Kidney tubule cell (primary cell): ENCODE data around the gene FAM118A.
"Not testable (repeated sequence)": the region's sequence is repeated elsewhere in the genome, so short reads cannot be mapped to it uniquely, and the experiment has no call there.

Experiments
- DNase-seq: peaks from one replicate; pipeline ENCODE4 v3.0.0-alpha.2; 2018; ENCODE audit warnings: low spot score

FAM118A gene

DNA sequence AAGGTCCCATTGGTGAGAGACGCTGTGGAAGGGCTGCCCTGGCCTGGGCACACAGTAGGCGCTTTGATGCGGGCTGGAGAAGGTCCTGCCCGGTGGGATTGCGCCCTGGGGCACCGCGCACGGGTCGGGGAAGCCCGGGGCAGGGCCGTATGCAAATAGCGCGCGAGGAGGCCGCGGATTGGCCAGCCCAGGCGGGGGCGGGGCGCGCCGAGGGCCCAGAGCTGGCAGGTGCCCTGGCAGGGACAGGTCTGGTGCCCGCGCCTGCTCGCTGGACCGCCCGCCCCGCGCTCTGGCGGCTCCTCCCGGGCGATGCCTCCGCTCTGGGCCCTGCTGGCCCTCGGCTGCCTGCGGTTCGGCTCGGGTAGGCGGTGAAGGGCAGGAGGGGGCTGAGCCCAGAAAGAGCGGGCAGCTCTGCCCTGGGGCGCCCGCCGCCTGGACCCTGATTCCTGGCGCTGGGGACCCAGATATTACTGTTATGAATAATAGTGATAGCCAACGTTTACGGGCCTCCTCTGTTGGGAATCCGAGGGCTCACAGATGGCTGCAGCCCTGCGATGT is 24.9 kb upstream of the FAM118A start, which contains the start of gene UPK3A:
Gene UPK3A, plus strand, starts transcription at position 245 of the 558 bp plus-strand sequence. Its CDS starts 65 bp downstream, at position 310.
- DNase-seq = peak; percentile 58

DNA sequence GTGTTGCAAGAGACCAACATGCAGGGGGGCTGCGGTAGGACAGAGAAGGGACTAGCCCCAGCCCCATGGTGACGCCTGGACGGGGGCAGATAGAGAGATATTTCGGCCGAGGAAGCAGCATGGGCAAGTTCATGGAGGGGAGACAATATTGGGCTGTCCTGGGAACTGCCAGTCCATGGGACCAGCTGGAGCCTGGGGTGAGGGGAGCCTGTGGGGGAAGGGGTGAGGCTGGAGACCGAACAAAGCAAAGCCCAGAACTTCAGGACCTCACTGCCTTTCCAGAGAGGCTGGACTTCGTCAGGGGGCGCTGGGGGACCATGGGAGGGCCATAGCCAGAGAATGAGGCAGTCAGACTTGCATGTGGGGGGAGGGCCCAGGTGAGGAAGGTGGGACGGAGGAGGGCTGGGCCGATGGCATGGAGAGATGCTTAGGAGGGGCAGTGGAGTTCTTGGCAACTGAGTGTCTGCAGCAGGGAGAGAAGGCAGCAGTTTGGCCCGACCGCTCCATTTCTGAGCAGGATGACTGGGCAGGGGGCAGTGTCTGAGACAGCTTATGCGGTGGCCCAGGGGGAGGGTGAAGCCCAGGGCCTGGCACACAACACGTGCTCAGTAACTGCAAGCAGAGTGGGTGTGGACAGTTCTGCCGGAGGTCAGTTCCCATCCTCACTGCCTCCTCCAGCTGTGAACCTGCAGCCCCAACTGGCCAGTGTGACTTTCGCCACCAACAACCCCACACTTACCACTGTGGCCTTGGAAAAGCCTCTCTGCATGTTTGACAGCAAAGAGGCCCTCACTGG is 24.3 kb upstream of the FAM118A start:
- DNase-seq = no peak

DNA sequence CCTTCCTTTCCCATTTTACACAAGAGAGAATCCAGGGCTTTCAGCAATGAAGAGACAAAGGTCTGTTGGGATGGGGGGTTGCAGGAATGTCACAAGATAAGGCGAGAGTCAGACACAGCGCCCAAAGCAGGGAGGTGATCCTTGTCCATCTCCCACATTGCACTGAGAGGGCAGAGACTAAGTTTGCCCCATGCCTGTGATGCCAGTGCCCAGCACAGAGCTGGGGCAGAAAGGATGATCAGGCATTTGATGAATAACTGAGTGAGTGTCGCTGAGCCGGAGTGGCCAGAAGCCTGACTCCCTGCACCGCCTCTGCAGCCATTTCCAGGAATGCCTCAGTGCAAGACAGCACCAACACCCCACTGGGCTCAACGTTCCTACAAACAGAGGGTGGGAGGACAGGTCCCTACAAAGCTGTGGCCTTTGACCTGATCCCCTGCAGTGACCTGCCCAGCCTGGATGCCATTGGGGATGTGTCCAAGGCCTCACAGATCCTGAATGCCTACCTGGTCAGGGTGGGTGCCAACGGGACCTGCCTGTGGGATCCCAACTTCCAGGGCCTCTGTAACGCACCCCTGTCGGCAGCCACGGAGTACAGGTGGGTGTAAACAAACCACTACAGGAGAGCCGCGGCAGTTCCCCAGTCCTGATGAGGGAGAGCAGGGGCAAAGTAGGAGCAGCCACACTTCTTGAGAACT is 22.7 kb upstream of the FAM118A start:
- no peak for DNase-seq

- DNase-seq = peak; percentile 74
These were observed 19.3 kb upstream of the FAM118A start for GRCh38 chr22:45290410-45290936.

DNA sequence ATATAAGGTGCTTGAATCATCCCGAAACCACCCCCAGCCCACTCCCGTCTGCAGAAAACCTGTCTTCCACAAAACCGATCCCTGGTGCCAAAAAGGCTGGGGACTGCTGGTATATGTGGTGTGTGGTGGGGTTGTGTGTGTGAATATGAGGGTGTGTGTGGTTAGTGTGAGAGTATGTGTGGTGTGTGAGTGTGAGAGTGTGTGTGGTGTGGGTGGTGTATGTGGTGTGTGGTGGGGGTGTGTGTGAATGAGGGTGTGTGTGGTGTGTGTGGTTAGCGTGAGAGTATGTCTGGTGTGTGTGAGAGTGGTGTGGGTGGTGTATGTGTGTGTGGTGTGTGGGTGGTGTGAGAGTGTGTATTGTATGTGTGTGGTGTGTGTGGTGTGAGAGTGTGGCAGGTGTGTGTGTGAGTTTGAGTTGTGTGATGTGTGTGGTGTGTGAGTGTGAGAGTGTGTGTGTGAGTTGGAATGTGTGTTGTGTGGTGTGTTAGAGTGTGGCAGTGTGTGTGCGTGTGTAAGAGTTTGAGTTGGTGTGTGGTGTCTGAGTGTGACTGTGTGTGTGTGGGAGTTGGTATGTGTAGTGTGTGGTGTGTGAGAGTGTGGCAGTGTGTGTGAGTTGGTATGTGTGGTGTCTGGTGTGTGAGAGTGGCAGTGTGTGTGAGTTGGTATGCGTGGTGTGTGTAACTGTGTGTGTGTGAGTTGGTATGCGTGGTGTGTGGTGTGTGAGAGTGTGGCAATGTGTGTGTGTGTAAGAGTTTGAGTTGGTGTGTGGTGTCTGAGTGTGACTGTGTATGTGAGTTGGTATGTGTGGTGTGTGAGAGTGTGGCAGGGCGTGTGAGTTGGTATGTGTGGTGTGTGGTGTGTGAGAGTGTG is 18.4 kb upstream of the FAM118A start:
- no peak for DNase-seq

DNA sequence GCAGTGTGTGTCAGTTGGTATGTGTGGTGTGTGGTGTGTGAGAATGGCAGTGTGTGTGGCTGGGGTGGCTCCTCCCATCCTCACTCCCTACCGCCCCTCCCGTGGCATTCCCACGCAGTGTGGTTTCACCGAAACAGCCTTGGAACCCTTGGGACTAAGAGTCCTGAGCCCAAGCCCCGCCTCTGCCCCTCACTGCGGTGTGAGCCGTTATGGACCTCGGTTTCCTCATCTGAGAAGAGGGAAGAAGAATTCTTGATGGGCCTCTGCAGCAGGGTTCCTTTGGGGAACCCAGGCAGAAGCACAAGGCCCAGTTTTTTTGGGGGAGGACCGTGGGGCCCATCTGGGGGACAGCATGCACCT is 17.8 kb upstream of the FAM118A start:
- no peak for DNase-seq

- DNase-seq = no peak
These were observed 16.8 kb upstream of the FAM118A start for GRCh38 chr22:45292731-45293442.

DNA sequence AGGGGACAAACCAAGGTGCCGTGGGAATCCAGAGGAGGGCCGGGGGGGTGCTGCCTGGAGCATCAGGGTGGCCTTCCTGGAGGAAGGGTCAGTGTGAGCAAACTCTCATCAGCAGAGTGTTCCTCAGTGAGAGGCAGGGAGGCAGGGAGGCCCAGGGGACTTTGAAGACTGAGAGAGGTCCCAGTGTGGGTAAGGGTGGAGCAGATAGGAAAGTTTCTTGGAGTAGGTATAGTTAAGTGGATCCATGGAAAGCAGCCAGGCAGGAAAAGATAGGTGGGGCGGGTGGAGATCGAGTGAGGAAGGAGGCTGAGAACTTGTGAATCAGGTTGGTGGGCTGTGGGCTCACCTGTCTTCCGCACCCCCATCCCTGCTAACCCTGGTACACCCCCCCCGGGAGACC is 15.7 kb upstream of the FAM118A start:
- DNase-seq = no peak

DNA sequence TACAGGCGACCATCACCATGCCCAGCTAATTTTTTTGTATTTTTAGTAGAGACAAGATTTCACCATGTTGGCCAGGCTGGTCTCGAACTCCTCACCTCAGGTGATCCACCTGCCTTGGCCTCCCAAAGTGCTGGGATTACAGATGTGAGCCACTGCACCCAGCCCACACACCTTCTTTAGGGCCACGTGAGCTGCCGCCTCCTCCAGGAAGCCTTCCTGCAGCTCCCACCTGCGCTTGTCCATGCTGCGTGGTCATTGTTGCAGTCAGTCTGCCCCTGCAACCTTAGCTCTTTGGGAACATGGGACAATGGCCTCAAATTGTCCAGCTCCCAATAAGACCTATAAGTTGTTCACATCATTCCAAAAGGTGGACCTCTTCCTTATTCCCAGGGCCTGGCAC is 14.7 kb upstream of the FAM118A start:
- not testable (repeated sequence) for DNase-seq

DNA sequence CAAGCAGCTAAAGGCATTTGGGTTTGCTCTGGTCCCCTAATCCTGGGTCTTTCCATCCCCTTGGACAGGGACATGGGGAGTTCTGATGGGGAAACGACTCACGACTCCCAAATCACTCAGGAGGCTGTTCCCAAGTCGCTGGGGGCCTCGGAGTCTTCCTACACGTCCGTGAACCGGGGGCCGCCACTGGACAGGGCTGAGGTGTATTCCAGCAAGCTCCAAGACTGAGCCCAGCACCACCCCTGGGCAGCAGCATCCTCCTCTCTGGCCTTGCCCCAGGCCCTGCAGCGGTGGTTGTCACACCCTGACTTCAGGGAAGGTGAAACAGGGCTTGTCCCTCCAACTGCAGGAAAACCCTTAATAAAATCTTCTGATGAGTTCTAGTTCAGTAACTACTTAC is 14.2 kb upstream of the FAM118A start:
- DNase-seq = no peak

- DNase-seq = no peak
These were observed 13.0 kb upstream of the FAM118A start for GRCh38 chr22:45296628-45297297.

DNA sequence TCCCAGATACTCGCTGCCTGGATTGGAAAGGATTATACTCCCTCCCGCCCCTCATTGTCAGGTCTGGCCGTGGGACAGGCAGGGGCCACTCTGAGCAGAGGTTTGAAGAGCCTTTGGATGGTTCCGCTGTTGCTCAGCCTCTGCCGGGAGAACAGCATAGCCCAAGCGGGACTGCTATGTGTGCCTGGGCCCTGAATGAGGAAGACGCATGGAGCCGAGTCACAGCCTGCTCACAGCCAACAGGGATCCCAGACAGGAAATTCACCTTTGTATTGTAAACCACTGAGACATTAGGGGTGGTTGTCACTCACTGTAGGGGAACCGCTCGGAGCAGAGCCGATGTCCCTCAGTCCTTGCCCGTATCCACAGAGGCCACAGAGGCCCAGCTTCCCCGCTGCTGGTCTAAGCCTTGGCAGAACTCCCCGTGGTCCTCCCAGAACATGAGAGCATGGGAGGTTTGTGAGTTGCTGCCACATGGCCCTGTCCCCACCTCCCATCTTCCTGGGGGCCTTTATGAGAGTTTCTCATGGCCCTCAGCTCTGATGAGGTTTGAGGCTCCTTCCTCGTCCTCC is 10.7 kb upstream of the FAM118A start:
- DNase-seq = no peak

DNA sequence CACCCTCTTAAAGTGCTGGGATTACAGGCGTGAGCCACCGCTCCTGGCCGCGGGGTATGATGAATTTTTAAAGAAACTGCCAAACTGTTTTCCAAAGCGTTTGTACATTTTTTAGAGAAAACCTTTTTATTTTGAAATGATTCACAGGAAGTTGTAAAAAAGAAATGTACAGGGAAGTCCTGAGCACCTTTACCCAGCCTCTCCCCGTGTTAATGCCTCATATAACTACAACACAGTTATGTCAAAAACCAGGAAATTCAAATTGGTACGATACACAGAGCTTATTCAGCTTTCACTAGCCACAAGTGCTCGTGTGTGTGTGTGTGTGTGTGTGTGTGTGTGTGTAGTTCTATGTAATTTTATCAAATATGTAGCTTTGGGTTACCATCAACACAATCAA is 7.0 kb upstream of the FAM118A start:
- no peak for DNase-seq

GRCh38 chr22:45303181-45303580 is 6.6 kb upstream of the FAM118A start:
- DNase-seq = no peak

DNA sequence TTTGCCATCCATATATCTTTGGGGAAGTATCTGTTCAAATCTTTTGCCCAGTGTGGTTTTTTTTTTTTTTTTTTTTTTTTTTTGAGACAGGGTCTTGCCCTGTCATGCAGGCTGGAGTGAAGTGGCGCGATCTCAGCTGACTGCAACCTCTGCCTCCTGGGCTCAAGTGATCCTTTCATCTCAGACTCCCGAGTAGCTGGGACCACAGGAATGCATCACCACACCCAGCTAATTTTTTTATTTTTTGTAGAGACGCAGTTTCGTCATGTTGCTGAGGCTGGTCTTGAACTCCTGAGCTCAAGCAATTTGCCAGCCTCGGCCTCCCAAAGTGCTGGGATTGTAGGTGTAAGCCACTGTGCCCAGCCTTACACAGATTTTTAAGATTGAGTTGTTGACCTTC is 4.8 kb upstream of the FAM118A start:
- DNase-seq = no peak

- no peak for DNase-seq
These were observed 4.2 kb upstream of the FAM118A start for GRCh38 chr22:45305456-45306075.

- no peak for DNase-seq
These were observed 3.6 kb upstream of the FAM118A start for GRCh38 chr22:45306139-45306538.

- peak; percentile 13 for DNase-seq
These were observed 1.3 kb upstream of the FAM118A start for GRCh38 chr22:45308391-45308956.

DNA sequence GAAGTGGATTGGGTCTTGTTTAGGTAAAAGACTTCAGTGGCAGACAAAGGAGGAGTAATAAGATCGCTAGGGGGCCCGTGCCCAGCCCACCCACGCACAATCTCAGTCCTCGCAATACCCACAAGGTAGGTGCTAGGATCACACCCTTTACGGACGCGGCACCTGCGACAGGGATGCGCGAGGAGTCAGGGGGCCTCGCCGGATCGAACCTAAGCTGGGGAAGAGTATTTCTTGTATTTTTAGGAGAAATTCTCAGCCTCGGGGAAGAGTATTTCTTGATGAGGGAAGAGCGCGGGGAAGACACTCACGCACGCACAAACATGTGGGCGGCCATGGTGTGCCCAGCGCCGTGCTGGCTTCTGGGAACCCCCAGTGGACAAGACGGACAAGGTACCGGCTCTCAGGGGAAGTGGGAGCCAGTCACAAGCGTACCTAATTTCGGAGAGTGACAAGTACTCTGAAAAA is 745 bp upstream of the FAM118A start:
- no peak for DNase-seq
